HG03575 (cell line): Measurements from ENCODE around the gene CCM2L.

Source experiments
- ATAC-seq: cut with Tn5 transposase; IDR thresholded peaks from one replicate; pipeline ENCODE4 v1.9.1; 2021; ENCODE audit not compliant: unreplicated experiment, insufficient number of reproducible peaks, low FRiP score; ENCODE audit errors: extremely low read depth

CCM2L gene

DNA sequence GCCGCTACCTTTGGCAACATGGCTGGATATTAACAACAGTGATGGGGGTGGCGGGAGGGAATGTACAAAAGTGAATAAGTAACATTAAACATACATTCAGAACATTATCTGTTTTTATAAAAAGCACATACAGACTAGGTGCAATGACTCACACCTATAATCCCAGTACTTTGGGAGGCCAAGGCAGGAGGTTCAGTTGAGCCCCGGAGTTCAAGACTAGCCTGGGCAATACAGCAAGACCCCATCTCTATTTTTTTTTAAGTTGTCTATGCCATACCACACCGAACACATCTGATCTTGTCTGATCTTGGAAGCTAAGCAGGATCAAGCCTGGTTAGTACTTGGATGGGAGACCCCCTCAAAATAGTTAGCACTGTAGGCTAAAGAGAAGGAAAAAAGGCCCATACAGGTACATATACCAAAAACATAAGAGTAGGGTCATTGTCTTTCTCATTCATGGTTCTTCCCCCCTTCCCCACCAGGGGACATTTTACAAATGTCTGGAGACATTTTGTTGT, 40.1 kb downstream of the CCM2L start:
- no peak for ATAC-seq

DNA sequence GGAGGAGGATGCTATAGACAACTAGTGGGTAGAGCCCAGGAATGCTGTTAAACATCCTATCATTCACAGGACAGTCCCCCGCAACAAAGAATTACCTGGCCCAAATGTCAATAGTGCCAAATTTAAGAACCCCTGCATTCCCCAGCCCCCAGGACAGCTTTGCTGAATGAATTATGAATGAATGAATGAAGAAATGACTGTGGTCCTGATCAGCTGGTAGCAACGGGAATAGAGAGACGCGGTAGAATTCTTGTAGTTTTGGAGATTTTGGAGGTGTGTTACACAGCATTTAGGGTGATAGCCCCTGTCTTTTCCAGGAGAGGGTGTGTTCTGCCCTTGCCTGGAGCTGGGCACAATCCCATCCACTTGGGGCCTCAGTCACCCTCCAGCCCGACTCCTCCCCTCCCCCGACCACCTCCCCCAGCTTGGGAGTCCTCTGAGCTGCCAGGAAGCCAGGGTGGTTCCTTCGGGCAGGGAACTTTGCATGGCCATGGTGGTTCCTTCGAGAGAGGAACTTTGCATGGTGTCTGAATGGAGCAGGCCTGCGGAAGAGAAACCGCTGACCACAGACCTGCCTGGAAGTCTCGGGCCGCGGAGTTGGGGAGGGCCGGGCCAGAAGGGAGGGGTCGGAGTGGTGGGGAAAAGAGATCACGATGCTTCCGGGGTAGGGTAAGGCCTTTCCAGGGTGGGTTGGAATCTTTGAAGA, 40.8 kb downstream of the CCM2L start:
- no peak for ATAC-seq

- ATAC-seq: no peak
Observed at GRCh38 chr20:32051720-32052089, 41.5 kb downstream of the CCM2L start.

DNA sequence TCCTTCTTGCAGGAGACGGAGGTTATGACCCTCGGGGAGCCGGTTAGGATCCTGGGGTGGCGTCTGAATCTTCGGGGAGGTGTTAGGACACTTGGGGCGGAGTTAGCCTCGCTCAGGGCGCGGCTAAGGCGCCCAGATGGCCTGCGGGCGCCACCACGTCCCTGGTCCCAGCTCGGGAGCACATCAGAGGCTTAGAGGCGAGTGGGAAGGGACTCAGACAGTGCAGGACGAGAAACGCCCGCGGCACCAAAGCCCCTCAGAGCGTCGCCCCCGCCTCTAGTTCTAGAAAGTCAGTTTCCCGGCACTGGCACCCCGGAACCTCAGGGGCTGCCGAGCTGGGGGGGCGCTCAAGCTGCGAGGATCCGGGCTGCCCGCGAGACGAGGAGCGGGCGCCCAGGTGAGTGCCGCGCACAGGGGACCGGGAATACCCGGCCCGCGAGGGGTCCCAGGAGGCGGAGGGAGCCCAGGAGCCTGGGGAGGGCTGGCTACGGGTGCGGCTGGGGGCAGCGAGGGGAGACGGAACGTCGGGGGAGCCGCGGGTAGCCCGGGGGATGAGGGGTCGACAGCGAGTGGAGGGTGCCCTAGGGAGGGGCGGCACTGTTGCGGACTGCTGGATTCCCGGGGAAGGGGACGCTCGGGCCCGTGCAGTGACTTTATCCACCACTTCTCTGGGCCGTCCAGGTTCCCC, 42.0 kb downstream of the CCM2L start, which contains the start of gene HCK:
HCK (plus strand) TSS at position 153 of the 688 bp plus-strand sequence.
- ATAC-seq: no peak

GRCh38 chr20:32052778-32053362, 42.6 kb downstream of the CCM2L start:
- no peak for ATAC-seq

DNA sequence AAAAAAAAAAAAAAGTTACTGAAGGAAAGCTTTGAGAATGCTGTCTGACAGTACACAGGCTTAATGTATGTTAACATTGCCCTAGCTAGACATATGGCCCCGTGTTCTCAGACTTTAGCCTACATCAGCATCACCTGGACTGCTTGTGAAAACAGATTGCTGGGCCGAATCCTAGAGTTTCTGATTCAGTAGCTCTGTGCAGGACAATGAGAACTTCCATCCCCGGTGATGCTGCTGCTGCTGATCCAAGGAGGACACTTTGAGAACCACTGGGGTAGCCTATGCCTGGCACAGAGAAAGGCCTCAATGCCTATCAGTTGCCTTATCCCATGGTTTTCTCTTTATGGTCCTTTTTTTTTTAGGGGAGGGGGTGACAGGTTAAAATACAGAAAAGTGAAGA, 43.4 kb downstream of the CCM2L start:
- no peak for ATAC-seq

GRCh38 chr20:32056708-32057483, 46.7 kb downstream of the CCM2L start:
- no peak for ATAC-seq

- ATAC-seq: no peak
Observed at GRCh38 chr20:32057656-32058184, 47.5 kb downstream of the CCM2L start.

- no peak for ATAC-seq
Observed at GRCh38 chr20:32059189-32059588, 49.0 kb downstream of the CCM2L start.

DNA sequence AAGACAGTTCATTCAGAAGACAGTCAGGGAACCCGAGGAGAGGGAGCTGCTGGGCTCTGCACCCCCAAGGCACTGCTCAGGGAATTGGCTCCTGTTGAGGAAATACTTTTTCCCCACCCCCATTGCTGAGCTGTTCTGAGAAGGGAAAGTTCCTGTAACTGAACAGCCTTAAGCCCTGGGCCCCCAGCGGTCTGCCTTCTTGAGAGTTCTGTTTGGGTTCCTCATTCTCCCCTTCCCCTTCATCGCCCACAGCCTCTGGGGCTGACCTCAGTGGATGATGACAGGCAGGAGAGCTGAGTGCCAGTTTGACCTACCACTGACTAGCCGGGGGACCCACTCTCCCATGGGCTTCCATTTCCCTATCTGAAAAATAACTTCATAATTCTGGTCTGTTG, 52.5 kb downstream of the CCM2L start:
- no peak for ATAC-seq

DNA sequence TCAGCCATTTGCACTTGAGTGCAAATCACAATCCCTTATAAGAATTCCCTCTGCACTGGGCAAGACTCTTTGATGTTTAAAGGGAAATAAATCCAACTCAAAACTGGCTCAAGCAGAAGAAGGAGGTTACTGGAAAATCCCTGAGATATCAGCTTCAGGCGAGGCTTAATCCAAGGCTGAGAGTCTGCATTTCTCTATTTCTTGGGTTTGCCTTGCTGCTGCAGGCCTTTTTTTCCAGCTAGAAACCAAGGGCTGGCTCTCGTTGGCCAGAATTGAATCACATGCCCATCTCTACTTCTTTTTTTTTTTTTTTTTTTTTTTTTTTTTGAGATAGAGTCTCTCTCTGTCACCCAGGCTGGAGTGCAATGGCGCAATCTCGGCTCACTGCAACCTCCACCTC, 53.5 kb downstream of the CCM2L start:
- ATAC-seq: no peak

DNA sequence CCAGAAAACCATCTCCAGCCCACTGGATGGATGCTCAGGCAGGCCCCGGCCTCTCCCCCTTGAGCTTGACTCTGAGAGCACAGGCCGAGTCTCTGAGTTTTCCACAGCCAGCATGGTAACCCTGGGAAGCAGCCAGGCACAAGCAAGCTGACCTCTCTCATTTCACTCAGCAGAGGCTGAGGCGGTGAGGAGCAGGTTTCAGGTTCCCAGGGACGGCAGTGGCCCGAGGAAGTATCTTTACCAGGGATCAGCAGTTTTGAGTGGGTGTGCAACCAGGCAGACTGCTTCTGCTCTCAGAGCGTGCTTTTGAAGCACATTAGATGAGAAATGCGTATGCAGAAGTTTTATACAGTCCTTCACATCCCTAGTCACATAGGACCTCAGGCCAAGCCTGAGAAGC, 54.4 kb downstream of the CCM2L start:
- ATAC-seq: no peak

DNA sequence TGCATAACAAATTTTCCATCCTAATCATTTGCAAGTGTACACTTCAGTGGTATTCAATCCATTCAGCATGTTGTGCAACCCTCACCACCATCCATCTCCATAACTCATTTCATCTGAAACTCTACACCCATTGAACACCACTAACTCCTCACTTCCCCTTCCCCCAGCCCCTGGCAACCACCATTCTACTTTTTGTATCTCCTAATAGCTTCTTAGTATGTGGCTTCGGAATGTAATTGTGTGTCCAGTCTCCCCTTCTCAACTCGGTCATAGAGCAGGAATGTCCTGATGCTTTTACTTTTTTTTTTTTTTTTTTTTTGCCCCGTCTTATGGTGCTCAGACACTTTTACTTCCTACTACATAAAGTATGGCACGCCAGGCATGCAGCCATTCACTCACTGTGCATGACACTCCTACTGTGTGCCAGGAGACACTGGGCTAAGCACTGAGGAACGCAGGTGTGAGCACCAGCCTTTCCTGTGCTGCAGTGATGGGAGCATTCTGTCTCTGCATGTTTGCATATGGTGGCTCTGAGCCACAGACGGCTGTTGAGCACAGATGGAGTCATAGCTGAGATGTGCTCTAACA, 57.1 kb downstream of the CCM2L start:
- no peak for ATAC-seq

- ATAC-seq: no peak
Observed at GRCh38 chr20:32068174-32068573, 57.9 kb downstream of the CCM2L start.

DNA sequence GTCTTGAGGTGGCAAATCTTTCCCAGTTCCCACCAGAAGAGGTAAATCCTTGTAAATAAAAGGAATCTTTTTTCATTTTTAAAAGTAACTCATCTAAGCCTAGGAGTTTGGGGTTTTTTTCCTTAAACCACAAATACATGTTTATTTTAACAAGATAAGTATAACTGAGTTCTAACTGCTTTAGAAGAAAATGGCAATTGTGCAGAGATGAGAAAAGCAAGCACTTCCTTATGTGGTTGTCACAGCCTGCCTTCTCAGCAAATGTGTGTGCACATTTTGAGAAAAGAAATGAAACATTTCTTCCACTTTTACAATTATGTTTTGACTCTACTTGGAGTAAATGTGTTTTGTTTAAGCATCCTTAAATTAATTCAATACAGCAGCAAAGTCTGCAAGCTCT, 59.5 kb downstream of the CCM2L start:
- ATAC-seq: no peak

DNA sequence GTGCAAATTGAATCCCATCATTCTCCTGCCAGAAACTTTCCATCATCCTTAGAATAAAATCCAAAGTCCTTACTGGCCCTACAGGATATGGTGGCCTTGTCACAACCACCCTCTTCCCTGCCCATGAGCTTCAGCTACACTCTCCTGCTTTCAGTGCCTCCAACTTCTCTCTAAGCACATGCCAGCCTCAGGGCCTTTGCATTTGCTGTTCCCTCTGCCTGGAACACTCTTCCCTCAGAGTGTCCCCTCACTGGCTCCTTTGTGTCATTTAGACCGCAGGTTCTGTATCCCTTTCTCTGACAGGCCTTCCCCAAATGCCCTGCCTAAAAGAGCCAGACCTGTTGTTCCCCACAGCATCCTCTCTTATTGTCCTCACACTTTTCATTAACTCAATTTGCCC, 60.0 kb downstream of the CCM2L start:
- ATAC-seq: no peak

DNA sequence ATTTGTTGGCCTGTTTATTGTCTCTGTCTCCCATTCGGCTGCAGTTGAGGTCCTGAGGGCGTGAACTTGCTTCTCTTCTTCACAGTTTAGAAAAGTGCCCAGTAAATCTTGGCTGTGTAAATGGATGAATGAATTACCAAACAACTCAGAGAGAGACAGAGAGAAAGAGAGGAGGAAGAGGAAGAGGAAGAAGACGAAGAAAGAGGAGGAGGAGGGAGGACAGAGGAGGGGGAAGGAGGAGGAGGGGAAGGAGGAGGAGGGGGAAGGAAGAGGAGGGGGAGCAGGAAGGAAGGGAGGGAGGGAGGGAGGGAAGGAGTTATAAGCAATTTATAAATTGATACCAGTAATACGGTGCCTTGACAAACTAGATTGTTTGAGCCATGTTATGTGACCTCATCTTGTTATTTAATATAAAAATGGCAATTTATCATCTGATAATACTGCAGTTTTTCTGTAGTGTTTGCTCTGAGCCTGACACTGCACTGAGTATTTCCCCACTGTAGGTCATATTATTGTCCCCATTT, 60.5 kb downstream of the CCM2L start:
- no peak for ATAC-seq

DNA sequence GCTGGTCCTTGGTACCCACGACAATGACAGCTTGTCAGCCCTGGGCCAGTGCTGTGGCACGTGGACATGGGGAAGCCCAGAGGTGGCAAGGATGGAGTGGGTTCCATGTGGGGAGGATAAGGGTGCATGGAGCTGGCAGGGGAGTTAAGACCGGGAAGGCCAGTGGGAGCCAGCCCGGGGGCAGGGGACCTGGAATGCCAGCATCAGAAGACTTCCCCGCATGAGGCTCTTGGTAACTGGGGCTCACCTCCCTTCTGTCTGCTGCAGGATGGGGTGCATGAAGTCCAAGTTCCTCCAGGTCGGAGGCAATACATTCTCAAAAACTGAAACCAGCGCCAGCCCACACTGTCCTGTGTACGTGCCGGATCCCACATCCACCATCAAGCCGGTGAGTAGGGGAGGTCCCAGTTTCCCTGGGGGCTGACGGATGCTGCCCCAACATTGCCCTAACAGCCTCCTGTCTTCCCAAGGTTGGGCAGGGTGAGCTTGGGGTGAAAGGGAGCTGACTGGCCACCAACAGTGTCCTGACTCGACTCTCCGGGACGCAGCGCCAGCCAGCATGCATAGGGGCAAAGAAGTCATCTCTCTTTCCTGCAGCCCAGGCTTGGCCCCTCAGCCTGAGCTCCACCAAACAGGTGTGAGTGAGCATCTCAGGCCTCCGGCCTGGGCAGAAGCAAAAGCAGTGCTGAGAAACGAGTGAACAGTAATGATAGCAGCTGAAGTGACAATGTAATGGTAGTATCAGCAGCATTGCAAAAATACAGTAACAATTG, 61.3 kb downstream of the CCM2L start:
- no peak for ATAC-seq
